HFF-Myc (cell line): Measurements from ENCODE around the gene YPEL2.

Experiments used
- DNase-seq: peaks from one replicate; pipeline ENCODE4 v3.0.0-alpha.2; 2011; ENCODE audit warnings: low read depth; ENCODE audit errors: extremely low read depth
- H3K4me3 ChIP-seq: replicated peaks from 2 replicates; pipeline ENCODE4 v1.5.1; 2011; ENCODE audit warnings: low read depth, mild to moderate bottlenecking, control low read depth, low read length
- CTCF ChIP-seq: IDR thresholded peaks from 2 replicates; pipeline ENCODE4 v1.5.1; 2012; ENCODE audit warnings: mild to moderate bottlenecking, low read depth, low read length, control low read depth; ENCODE audit errors: missing control alignments

The YPEL2 gene

GRCh38 chr17:59349178-59349577 lies 17.7 kb downstream of the YPEL2 start:
- TF ChIP-seq CTCF: no peak
- H3K4me3 ChIP-seq: no peak overlapping the region
- DNase-seq: no peak

- no peak for DNase-seq
- no peak overlapping the region for H3K4me3 ChIP-seq
- no peak for TF ChIP-seq CTCF
Observed at GRCh38 chr17:59353106-59353854, 21.8 kb downstream of the YPEL2 start.

- no peak overlapping the region for H3K4me3 ChIP-seq
- TF ChIP-seq CTCF: no peak
- no peak for DNase-seq
Observed at GRCh38 chr17:59353936-59354755, 22.7 kb downstream of the YPEL2 start.

- no peak for TF ChIP-seq CTCF
- no peak for DNase-seq
- H3K4me3 ChIP-seq: no peak overlapping the region
Observed at GRCh38 chr17:59355030-59355701, 23.7 kb downstream of the YPEL2 start.

GRCh38 chr17:59355702-59356325 lies 24.4 kb downstream of the YPEL2 start:
- DNase-seq: no peak
- no peak overlapping the region for H3K4me3 ChIP-seq
- TF ChIP-seq CTCF: no peak

GRCh38 chr17:59356543-59357218 lies 25.2 kb downstream of the YPEL2 start:
- no peak for TF ChIP-seq CTCF
- no peak overlapping the region for H3K4me3 ChIP-seq
- DNase-seq: no peak
